ENCODE measurements around the gene PSMD8.
"Not testable (repeated sequence)": the region's sequence is repeated elsewhere in the genome, so short reads cannot be mapped to it uniquely, and the experiment has no call there.

PSMD8 gene

GRCh38 chr19:38411041-38411712 lies 36.8 kb downstream of the PSMD8 start:
- H3K4me3 ChIP-seq (ENCODE audit: low read length), result no peak overlapping the region
- no peak for DNase-seq (ENCODE audit: low read depth)
- no peak for TF ChIP-seq CTCF (conservative IDR thresholded peaks at IDR 0.05; ENCODE audit: low read depth, low read length)

- DNase-seq (ENCODE audit: low read depth); H3K4me3 ChIP-seq (ENCODE audit: low read length): not testable (repeated sequence)
These were observed 37.5 kb downstream of the PSMD8 start for GRCh38 chr19:38411898-38412297.

GRCh38 chr19:38412491-38412890 lies 38.1 kb downstream of the PSMD8 start:
- no peak for DNase-seq (ENCODE audit: low read depth)
- no peak for TF ChIP-seq CTCF (conservative IDR thresholded peaks at IDR 0.05; ENCODE audit: low read depth, low read length)
- H3K4me3 ChIP-seq (ENCODE audit: low read length), result no peak overlapping the region

- no peak overlapping the region for H3K4me3 ChIP-seq (ENCODE audit: low read length)
- no peak for TF ChIP-seq CTCF (conservative IDR thresholded peaks at IDR 0.05; ENCODE audit: low read depth, low read length)
- DNase-seq (ENCODE audit: low read depth), result no peak
These were observed 38.6 kb downstream of the PSMD8 start for GRCh38 chr19:38412961-38413360.

- TF ChIP-seq CTCF (conservative IDR thresholded peaks at IDR 0.05; ENCODE audit: low read depth, low read length), result no peak
- DNase-seq (ENCODE audit: low read depth), result no peak
- no peak overlapping the region for H3K4me3 ChIP-seq (ENCODE audit: low read length)
These were observed 39.0 kb downstream of the PSMD8 start for GRCh38 chr19:38413416-38413815.

- DNase-seq (ENCODE audit: low read depth), result no peak
- H3K4me3 ChIP-seq (ENCODE audit: low read length), result no peak overlapping the region
- TF ChIP-seq CTCF (conservative IDR thresholded peaks at IDR 0.05; ENCODE audit: low read depth, low read length), result no peak
These were observed 42.8 kb downstream of the PSMD8 start for GRCh38 chr19:38417146-38417543.

GRCh38 chr19:38417544-38418506 lies 43.5 kb downstream of the PSMD8 start:
- TF ChIP-seq CTCF (conservative IDR thresholded peaks at IDR 0.05; ENCODE audit: low read depth, low read length), result no peak
- peak overlapping the region; percentile 28 for H3K4me3 ChIP-seq (ENCODE audit: low read length)
- no peak for DNase-seq (ENCODE audit: low read depth)

All from retinal pigment epithelial cell (primary cell).